Neural progenitor cell (in vitro differentiated cells): ENCODE measurements around the gene DUSP8.
"Not testable (repeated sequence)": the region's sequence is repeated elsewhere in the genome, so short reads cannot be mapped to it uniquely, and the experiment has no call there.

ENCODE experiments used
- EZH2 ChIP-seq: fragments of 200-600 bp; sonication (generic); IDR thresholded peaks from 2 replicates; pipeline ENCODE4 v1.6.1; 2017; ENCODE audit warnings: antibody characterized with exemption, mild to moderate bottlenecking, moderate library complexity
- TF ChIP-seq, protein P1 (sequence below): fragments of 200-600 bp; sonication (generic); IDR thresholded peaks from 2 replicates; pipeline ENCODE4 v1.5.1; 2017; ENCODE audit warnings: antibody characterized with exemption, mild to moderate bottlenecking

DNA sequence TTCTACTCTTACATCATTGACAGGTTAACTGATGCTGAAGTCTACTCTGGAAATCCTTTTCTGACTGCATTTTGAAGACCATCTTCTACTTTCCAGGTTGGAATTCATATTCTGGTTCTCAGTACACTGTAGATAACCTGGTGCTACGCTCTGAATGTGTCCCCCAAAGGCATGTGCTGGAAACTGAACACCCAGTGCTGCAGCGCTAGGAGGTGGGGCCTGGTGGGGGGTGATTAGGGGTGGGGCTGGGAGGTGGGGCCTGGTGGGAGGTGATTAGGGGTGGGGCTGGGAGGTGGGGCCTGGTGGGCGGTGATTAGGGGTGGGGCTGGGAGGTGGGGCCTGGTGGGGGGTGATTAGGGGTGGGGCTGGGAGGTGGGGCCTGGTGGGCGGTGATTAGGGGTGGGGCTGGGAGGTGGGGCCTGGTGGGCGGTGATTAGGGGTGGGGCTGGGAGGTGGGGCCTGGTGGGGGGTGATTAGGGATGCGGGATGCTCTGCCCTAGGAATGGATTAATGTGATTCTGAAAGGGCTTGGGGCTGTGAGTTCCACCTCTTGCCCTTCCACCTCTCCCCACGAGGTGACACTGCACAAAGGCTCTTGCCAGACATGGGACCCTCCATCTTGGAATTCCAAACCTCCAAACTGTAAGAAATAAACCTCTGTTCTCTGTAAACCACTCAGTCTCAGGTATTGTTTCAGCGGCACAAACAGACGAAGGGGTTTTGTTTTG is 59.4 kb downstream of the DUSP8 start:
- TF ChIP-seq, protein P1, sequence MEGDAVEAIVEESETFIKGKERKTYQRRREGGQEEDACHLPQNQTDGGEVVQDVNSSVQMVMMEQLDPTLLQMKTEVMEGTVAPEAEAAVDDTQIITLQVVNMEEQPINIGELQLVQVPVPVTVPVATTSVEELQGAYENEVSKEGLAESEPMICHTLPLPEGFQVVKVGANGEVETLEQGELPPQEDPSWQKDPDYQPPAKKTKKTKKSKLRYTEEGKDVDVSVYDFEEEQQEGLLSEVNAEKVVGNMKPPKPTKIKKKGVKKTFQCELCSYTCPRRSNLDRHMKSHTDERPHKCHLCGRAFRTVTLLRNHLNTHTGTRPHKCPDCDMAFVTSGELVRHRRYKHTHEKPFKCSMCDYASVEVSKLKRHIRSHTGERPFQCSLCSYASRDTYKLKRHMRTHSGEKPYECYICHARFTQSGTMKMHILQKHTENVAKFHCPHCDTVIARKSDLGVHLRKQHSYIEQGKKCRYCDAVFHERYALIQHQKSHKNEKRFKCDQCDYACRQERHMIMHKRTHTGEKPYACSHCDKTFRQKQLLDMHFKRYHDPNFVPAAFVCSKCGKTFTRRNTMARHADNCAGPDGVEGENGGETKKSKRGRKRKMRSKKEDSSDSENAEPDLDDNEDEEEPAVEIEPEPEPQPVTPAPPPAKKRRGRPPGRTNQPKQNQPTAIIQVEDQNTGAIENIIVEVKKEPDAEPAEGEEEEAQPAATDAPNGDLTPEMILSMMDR = peak; percentile 23
- TF ChIP-seq EZH2 = not testable (repeated sequence)
